WTC11 (cell line): ENCODE data around the gene ZNF579. TPM values are rescaled to one million over a fixed set of nuclear protein-coding genes. Genes with fewer than 3 reads are reported as not detected.

Experiments used
- ATAC-seq: fragments of 200-7000 bp; cut with Tn5 transposase; 2 replicates; pipeline ENCODE4 v1.10.0; 2021; ENCODE audit warnings: mild to moderate bottlenecking, moderate library complexity
- CTCF ChIA-PET: fragments of 300-600 bp; sonication (Branson Sonifier 250); formaldehyde crosslinking; loops from one replicate; lab custom pipeline; 2021; ENCODE audit warnings: antibody characterized with exemption; lab: Charles Lee
- POLR2A ChIA-PET: fragments of 350-600 bp; sonication (Branson Sonifier 250); formaldehyde crosslinking; loops from one replicate; lab custom pipeline; 2021; ENCODE audit warnings: antibody characterized with exemption; lab: Charles Lee
- DNase-seq: peaks from one replicate; pipeline ENCODE4 v3.0.0; 2021; ENCODE audit warnings: low spot score
- H3K27ac Mint-ChIP-seq: 2 replicates; pipeline ENCODE4 v1.8.0; 2021; ENCODE audit warnings: mixed read lengths
- H3K27me3 Mint-ChIP-seq: 2 replicates; pipeline ENCODE4 v1.8.0; 2021; ENCODE audit warnings: low read depth, mild to moderate bottlenecking, moderate library complexity, mixed read lengths
- H3K36me3 Mint-ChIP-seq: 2 replicates; pipeline ENCODE4 v1.8.0; 2021; ENCODE audit warnings: mixed read lengths
- H3K4me1 Mint-ChIP-seq: 2 replicates; pipeline ENCODE4 v1.8.0; 2022; ENCODE audit warnings: mixed read lengths
- H3K4me3 Mint-ChIP-seq: 2 replicates; pipeline ENCODE4 v1.8.0; 2021; ENCODE audit warnings: mild to moderate bottlenecking, moderate library complexity, mixed read lengths
- H3K9me3 Mint-ChIP-seq: 2 replicates; pipeline ENCODE4 v1.8.0; 2021; ENCODE audit warnings: mixed read lengths
- ATF1 ChIP-seq: sonication (generic); formaldehyde crosslinking; IDR thresholded peaks from 2 replicates; pipeline ENCODE4 v1.8.1; 2023; ENCODE audit warnings: mild to moderate bottlenecking, moderate library complexity, missing genetic modification reagents
- CBFB ChIP-seq: sonication (generic); formaldehyde crosslinking; IDR thresholded peaks from 2 replicates; pipeline ENCODE4 v1.8.1; 2022; ENCODE audit warnings: mild to moderate bottlenecking, low read depth, missing genetic modification reagents
- E2F1 ChIP-seq: sonication (generic); formaldehyde crosslinking; IDR thresholded peaks from 2 replicates; pipeline ENCODE4 v1.8.0; 2022; ENCODE audit warnings: mild to moderate bottlenecking, missing genetic modification reagents
- E2F4 ChIP-seq: sonication (generic); formaldehyde crosslinking; IDR thresholded peaks from 2 replicates; pipeline ENCODE4 v1.8.1; 2022; ENCODE audit warnings: low read depth, mild to moderate bottlenecking, moderate library complexity, missing genetic modification reagents, borderline replicate concordance
- ELF4 ChIP-seq: sonication (generic); formaldehyde crosslinking; IDR thresholded peaks from 2 replicates; pipeline ENCODE4 v1.8.1; 2022; ENCODE audit warnings: low read depth, mild to moderate bottlenecking, moderate library complexity, missing genetic modification reagents
- EMX1 ChIP-seq: fragments of 250-450 bp; sonication (Bioruptor Pico); IDR thresholded peaks from 2 replicates; pipeline ENCODE4 v1.8.0; 2021; ENCODE audit warnings: mild to moderate bottlenecking
- ESRRA ChIP-seq: sonication (generic); formaldehyde crosslinking; IDR thresholded peaks from 2 replicates; pipeline ENCODE4 v1.8.1; 2022; ENCODE audit warnings: mild to moderate bottlenecking, missing genetic modification reagents, borderline replicate concordance
- ETV6 ChIP-seq: sonication (generic); formaldehyde crosslinking; IDR thresholded peaks from 2 replicates; pipeline ENCODE4 v1.8.1; 2022; ENCODE audit warnings: mild to moderate bottlenecking, missing genetic modification reagents
- FOXP1 ChIP-seq: sonication (generic); formaldehyde crosslinking; IDR thresholded peaks from 2 replicates; pipeline ENCODE4 v1.8.0; 2022; ENCODE audit warnings: missing genetic modification reagents, mild to moderate bottlenecking, moderate library complexity, borderline replicate concordance
- FOXP4 ChIP-seq: sonication (generic); formaldehyde crosslinking; IDR thresholded peaks from 2 replicates; pipeline ENCODE4 v1.8.0; 2022; ENCODE audit warnings: mild to moderate bottlenecking, missing genetic modification reagents
- GABPB1 ChIP-seq: sonication (generic); formaldehyde crosslinking; IDR thresholded peaks from 2 replicates; pipeline ENCODE4 v1.8.1; 2023; ENCODE audit warnings: mild to moderate bottlenecking, missing genetic modification reagents
- GRHL2 ChIP-seq: fragments of 250-450 bp; sonication (Bioruptor Pico); IDR thresholded peaks from 2 replicates; pipeline ENCODE4 v1.8.0; 2022; ENCODE audit warnings: mild to moderate bottlenecking, moderate library complexity; ENCODE audit not compliant: insufficient replicate concordance, severe bottlenecking
- KAT7 ChIP-seq: sonication (generic); formaldehyde crosslinking; IDR thresholded peaks from 2 replicates; pipeline ENCODE4 v1.8.1; 2023; ENCODE audit warnings: missing genetic modification reagents, mild to moderate bottlenecking, borderline replicate concordance
- MAX ChIP-seq: sonication (generic); formaldehyde crosslinking; IDR thresholded peaks from 2 replicates; pipeline ENCODE4 v1.8.0; 2022; ENCODE audit warnings: mild to moderate bottlenecking, missing genetic modification reagents
- MYBL2 ChIP-seq: sonication (generic); formaldehyde crosslinking; IDR thresholded peaks from 2 replicates; pipeline ENCODE4 v1.8.1; 2023; ENCODE audit warnings: mild to moderate bottlenecking, moderate library complexity, missing genetic modification reagents
- NFATC4 ChIP-seq: fragments of 250-450 bp; sonication (Bioruptor Pico); IDR thresholded peaks from 2 replicates; pipeline ENCODE4 v1.9.0; 2021; ENCODE audit warnings: mild to moderate bottlenecking
- NR1H2 ChIP-seq: sonication (generic); formaldehyde crosslinking; IDR thresholded peaks from 2 replicates; pipeline ENCODE4 v1.9.0; 2021; ENCODE audit warnings: mild to moderate bottlenecking, moderate library complexity, missing genetic modification reagents
- PRRX2 ChIP-seq: fragments of 250-450 bp; sonication (Bioruptor Pico); IDR thresholded peaks from 2 replicates; pipeline ENCODE4 v1.8.0; 2021; ENCODE audit warnings: mild to moderate bottlenecking
- SMAD4 ChIP-seq: sonication (generic); formaldehyde crosslinking; IDR thresholded peaks from 2 replicates; pipeline ENCODE4 v1.8.0; 2022; ENCODE audit warnings: mild to moderate bottlenecking, missing genetic modification reagents
- SP1 ChIP-seq: sonication (generic); formaldehyde crosslinking; conservative IDR thresholded peaks from 2 replicates; pipeline ENCODE4 v1.8.1; 2022; ENCODE audit warnings: missing genetic modification reagents
- TCF7 ChIP-seq: sonication (generic); formaldehyde crosslinking; IDR thresholded peaks from 2 replicates; pipeline ENCODE4 v1.8.0; 2022; ENCODE audit warnings: mild to moderate bottlenecking, low read depth, missing genetic modification reagents, moderate library complexity
- ZNF121 ChIP-seq: sonication (generic); formaldehyde crosslinking; IDR thresholded peaks from 2 replicates; pipeline ENCODE4 v1.8.0; 2023; ENCODE audit warnings: missing genetic modification reagents
- ZNF138 ChIP-seq: sonication (generic); formaldehyde crosslinking; conservative IDR thresholded peaks from 2 replicates; pipeline ENCODE4 v1.8.1; 2022; ENCODE audit warnings: mild to moderate bottlenecking, moderate library complexity, missing genetic modification reagents
- ZNF263 ChIP-seq: sonication (generic); formaldehyde crosslinking; IDR thresholded peaks from 2 replicates; pipeline ENCODE4 v1.8.1; 2022; ENCODE audit warnings: low read depth, mild to moderate bottlenecking, moderate library complexity, missing genetic modification reagents
- ZNF317 ChIP-seq: sonication (generic); formaldehyde crosslinking; IDR thresholded peaks from 2 replicates; pipeline ENCODE4 v1.8.1; 2023; ENCODE audit warnings: low read depth, mild to moderate bottlenecking, moderate library complexity, missing genetic modification reagents, borderline replicate concordance
- ZNF416 ChIP-seq: fragments of 250-450 bp; sonication (Bioruptor Pico); IDR thresholded peaks from 2 replicates; pipeline ENCODE4 v1.9.0; 2021; ENCODE audit warnings: mild to moderate bottlenecking, inconsistent platforms
- ZNF423 ChIP-seq: fragments of 250-450 bp; sonication (Bioruptor Pico); IDR thresholded peaks from 2 replicates; pipeline ENCODE4 v2.1.2; 2022; ENCODE audit warnings: mild to moderate bottlenecking, moderate library complexity
- ZNF671 ChIP-seq: fragments of 250-450 bp; sonication (Bioruptor Pico); IDR thresholded peaks from 2 replicates; pipeline ENCODE4 v1.8.0; 2021; ENCODE audit warnings: mild to moderate bottlenecking
- total RNA-seq: library from RNA; stranded (reverse); gene quantifications from 3 replicates; pipeline ENCODE4 v1.2.3, GENCODE V29; 2021

Gene ZNF579
- total RNA-seq, 1 experiment from 2014 or later: 30.0 TPM

GRCh38 chr19:55598719-55599467 lies 18.2 kb upstream of the ZNF579 start:
- H3K4me3 Mint-ChIP-seq: peak overlapping the region; percentile 98
- TF ChIP-seq ESRRA (CRISPR knock-in tag): no peak
- TF ChIP-seq FOXP4: no peak; the same call in 1 of the 2 replicates
- TF ChIP-seq ZNF671 (CRISPR knock-in tag): no peak
- 0 out of 2 replicates have a peak, but pooled peaks have one; percentile 63 for TF ChIP-seq ZNF416
- no peak for TF ChIP-seq ETV6 (CRISPR knock-in tag)
- no peak for TF ChIP-seq ZNF138
- peak; percentile 42; the same call in 1 of the 2 replicates for TF ChIP-seq ZNF423 (CRISPR knock-in tag)
- TF ChIP-seq CBFB: no peak
- no peak for TF ChIP-seq E2F1 (CRISPR knock-in tag)
- no peak for TF ChIP-seq ZNF317
- no peak for TF ChIP-seq NR1H2
- no peak for TF ChIP-seq GABPB1 (CRISPR knock-in tag)
- TF ChIP-seq KAT7 (CRISPR knock-in tag): no peak
- no peak for TF ChIP-seq EMX1
- peak; percentile 40; the same call in 1 of the 2 replicates for TF ChIP-seq ZNF263 (CRISPR knock-in tag)
- TF ChIP-seq MYBL2 (CRISPR knock-in tag): no peak
- TF ChIP-seq SP1 (CRISPR knock-in tag): no peak
- ChIA-PET POLR2A (interaction anchor here (0.6 to 2.1 kb wide), 18 partner anchors 9 to 260 kb away, joined by 3 to 17 read pairs (median 4); partner anchors contain the start of genes KMT5C, U2AF2, UBE2S and ZNF628), CTCF (interaction anchor here (0.6 to 3.0 kb wide), 22 partner anchors 7 to 573 kb away, joined by 3 to 17 read pairs (median 4); partner anchors contain the start of genes HSPBP1, NAT14, ZNF579 and ZNF784)
- H3K9me3 Mint-ChIP-seq: no peaks in the 10 kb centered on the region
- DNase-seq (peak; percentile 98), ATAC-seq (peak; percentile 78)
- peak overlapping the region; percentile 100 for H3K27ac Mint-ChIP-seq
- H3K27me3 Mint-ChIP-seq: no peaks in the 10 kb centered on the region; the same call in 1 of the 2 replicates
- peaks cover 23% of the 10 kb centered on the region for H3K36me3 Mint-ChIP-seq
- peaks cover 29% of the 10 kb centered on the region for H3K4me1 Mint-ChIP-seq

- DNase-seq (peak; percentile 67), ATAC-seq (no peak; the same call in 1 of the 2 replicates)
- Mint-ChIP-seq H3K4me3 (peak overlapping the region; percentile 98), H3K36me3 (peaks cover 23% of the 10 kb centered on the region), H3K27me3 (no peaks in the 10 kb centered on the region; the same call in 1 of the 2 replicates), H3K4me1 (peaks cover 22% of the 10 kb centered on the region), H3K9me3 (no peaks in the 10 kb centered on the region), H3K27ac (peak overlapping the region; percentile 95)
- POLR2A ChIA-PET: interaction anchor here (2.1 kb wide), 1 partner anchor 11 kb away, joined by 17 read pairs; no protein-coding TSS in a partner anchor
- CTCF ChIA-PET: interaction anchor here (1.0 to 3.0 kb wide), 5 partner anchors 8 to 130 kb away, joined by 4 to 17 read pairs (median 13); partner anchors contain the start of gene ZNF865
- TF ChIP-seq MYBL2 (CRISPR knock-in tag): no peak
- TF ChIP-seq GRHL2: no peak
- no peak for TF ChIP-seq NFATC4 (CRISPR knock-in tag)
- no peak for TF ChIP-seq ELF4
- no peak for TF ChIP-seq E2F4 (CRISPR knock-in tag)
- TF ChIP-seq MAX (CRISPR knock-in tag): no peak
- TF ChIP-seq ATF1 (CRISPR knock-in tag): no peak
- no peak for TF ChIP-seq PRRX2 (CRISPR knock-in tag)
- TF ChIP-seq ZNF138: no peak
- TF ChIP-seq ESRRA (CRISPR knock-in tag): no peak
- TF ChIP-seq FOXP1: no peak
- TF ChIP-seq SMAD4 (CRISPR knock-in tag): no peak
- TF ChIP-seq ZNF121 (CRISPR knock-in tag): no peak
- TF ChIP-seq TCF7 (CRISPR knock-in tag): no peak
These were observed 17.4 kb upstream of the ZNF579 start for GRCh38 chr19:55598034-55598433.
